ENCODE measurements around the gene EIF2S3. TPM values are rescaled to one million over a fixed set of nuclear protein-coding genes. Genes with fewer than 3 reads are reported as not detected.
A peak's percentile ranks its signal among the peaks of the same experiment; 100 is the strongest.

Gene EIF2S3
- total RNA-seq, 1 donor from 2014 or later, result 473 TPM

DNA sequence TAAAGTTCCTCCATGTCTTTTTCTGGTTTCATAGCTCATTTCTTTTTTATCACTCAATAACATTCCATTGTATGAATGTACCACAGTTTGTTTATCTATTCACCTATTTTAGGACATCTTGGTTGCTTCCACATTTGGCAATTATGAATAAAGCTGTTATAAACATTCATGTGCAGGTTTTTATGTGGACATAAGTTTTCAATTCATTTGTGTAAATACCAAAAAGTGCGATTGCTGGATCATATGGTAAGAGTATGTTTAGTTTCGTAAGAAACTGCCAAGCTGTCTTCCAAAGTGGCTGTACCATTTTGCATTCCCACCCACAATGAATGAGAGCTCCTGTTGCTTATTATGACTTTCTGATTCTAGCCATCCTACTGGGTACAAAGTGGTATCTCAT lies 58.4 kb downstream of the EIF2S3 start:
- TF ChIP-seq, protein P1, sequence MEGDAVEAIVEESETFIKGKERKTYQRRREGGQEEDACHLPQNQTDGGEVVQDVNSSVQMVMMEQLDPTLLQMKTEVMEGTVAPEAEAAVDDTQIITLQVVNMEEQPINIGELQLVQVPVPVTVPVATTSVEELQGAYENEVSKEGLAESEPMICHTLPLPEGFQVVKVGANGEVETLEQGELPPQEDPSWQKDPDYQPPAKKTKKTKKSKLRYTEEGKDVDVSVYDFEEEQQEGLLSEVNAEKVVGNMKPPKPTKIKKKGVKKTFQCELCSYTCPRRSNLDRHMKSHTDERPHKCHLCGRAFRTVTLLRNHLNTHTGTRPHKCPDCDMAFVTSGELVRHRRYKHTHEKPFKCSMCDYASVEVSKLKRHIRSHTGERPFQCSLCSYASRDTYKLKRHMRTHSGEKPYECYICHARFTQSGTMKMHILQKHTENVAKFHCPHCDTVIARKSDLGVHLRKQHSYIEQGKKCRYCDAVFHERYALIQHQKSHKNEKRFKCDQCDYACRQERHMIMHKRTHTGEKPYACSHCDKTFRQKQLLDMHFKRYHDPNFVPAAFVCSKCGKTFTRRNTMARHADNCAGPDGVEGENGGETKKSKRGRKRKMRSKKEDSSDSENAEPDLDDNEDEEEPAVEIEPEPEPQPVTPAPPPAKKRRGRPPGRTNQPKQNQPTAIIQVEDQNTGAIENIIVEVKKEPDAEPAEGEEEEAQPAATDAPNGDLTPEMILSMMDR (IDR thresholded peaks at IDR 0.05; ENCODE audit: unreplicated experiment), result no peak
- no peak for DNase-seq (ENCODE audit: low spot score, unreplicated experiment)
- no peak overlapping the region for H3K4me3 Mint-ChIP-seq (ENCODE audit: low read depth)
- no peaks in the 10 kb centered on the region for H3K4me1 Mint-ChIP-seq (ENCODE audit: low read depth)
- H3K27me3 Mint-ChIP-seq, result no peaks in the 10 kb centered on the region
- no peaks in the 10 kb centered on the region for H3K36me3 Mint-ChIP-seq (ENCODE audit: insufficient read depth)
- H3K27ac Mint-ChIP-seq, result no peak overlapping the region
- H3K9me3 Mint-ChIP-seq (ENCODE audit: low read depth), result no peaks in the 10 kb centered on the region

DNA sequence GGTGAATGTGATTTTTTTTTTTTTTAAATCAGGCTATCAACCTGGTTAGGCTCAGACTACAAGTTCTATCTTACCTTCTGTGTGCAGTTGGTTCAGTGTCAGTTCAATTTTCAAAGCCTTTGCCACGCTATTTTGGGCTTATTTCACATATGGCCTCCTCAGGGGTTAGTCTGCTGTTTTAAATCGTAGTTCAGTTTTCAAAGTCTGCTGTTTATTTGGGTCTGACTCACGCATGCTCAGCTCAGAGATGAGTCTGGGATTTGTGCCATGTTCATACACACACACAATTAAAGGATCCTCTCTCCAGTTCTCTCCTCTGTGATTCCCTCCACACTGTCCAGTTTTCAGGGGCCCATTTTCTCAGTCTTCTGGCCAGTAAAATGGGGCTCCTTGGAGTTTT lies 62.5 kb downstream of the EIF2S3 start:
- Mint-ChIP-seq H3K4me3 (ENCODE audit: low read depth) (no peak overlapping the region), H3K27ac (no peak overlapping the region), H3K4me1 (ENCODE audit: low read depth) (no peaks in the 10 kb centered on the region), H3K36me3 (ENCODE audit: insufficient read depth) (no peaks in the 10 kb centered on the region), H3K27me3 (no peaks in the 10 kb centered on the region), H3K9me3 (ENCODE audit: low read depth) (no peaks in the 10 kb centered on the region)
- TF ChIP-seq, protein P1 (IDR thresholded peaks at IDR 0.05; ENCODE audit: unreplicated experiment), result no peak
- DNase-seq (ENCODE audit: low spot score, unreplicated experiment), result no peak

DNA sequence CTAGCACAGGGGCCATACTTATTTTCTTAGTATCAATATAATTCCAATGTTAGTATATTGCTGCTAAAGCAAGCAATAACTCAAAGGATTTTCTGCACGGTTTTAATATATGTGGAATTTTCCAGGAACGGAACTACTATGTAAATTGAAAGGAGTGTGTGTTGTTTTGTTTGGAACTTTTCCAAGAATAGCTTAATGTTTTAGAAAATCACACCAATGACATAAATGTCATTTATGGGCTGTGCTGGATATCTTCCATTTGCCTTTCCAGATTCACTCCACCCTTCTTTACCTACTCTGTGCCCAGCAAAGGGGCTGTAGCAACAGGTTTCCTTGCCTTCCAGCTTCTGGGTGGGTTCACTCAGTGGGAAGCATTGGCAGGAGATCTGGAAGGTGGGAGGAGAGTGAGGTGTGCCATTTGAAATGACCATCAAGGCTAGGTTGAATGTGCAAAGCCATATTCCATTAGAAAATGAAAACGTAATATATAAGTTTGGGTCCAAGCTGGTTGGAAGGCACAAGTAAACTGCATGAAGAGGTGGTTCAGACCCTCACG lies 69.6 kb downstream of the EIF2S3 start:
- no peaks in the 10 kb centered on the region for H3K27me3 Mint-ChIP-seq
- peaks cover 12% of the 10 kb centered on the region for H3K4me1 Mint-ChIP-seq (ENCODE audit: low read depth)
- H3K27ac Mint-ChIP-seq, result no peak overlapping the region
- TF ChIP-seq, protein P1 (IDR thresholded peaks at IDR 0.05; ENCODE audit: unreplicated experiment), result no peak
- peaks cover 5% of the 10 kb centered on the region for H3K9me3 Mint-ChIP-seq (ENCODE audit: low read depth)
- H3K4me3 Mint-ChIP-seq (ENCODE audit: low read depth), result no peak overlapping the region
- no peaks in the 10 kb centered on the region for H3K36me3 Mint-ChIP-seq (ENCODE audit: insufficient read depth)
- no peak for DNase-seq (ENCODE audit: low spot score, unreplicated experiment)

DNA sequence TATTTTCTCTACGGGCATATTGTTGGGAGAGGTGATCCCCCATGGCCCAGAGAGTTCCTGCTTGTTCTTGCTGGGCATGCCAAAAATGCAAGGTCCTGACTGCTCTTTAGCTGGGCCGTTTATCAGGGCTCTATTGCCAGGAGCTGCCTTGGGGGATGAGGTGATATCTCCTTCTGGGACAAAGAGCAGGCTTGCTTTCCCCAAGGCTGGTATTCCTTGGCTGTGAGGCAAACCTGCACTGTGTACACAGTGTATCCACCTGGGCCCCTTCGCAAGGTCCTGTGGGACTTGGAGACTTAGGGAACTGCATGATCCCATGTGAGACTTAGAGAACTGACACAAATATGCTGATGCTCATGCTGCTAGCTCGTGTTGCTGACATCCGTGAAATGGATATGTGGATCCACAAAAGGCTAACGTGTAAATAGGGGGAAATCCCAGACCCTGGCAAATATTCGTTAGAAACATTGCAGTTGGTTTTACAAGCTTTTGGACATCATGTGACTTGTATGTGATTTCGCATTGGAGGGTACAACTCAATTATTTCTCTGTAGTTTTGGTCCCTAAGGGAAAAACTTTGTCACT lies 70.4 kb downstream of the EIF2S3 start:
- Mint-ChIP-seq H3K27me3 (no peaks in the 10 kb centered on the region), H3K36me3 (ENCODE audit: insufficient read depth) (no peaks in the 10 kb centered on the region), H3K9me3 (ENCODE audit: low read depth) (peaks cover 5% of the 10 kb centered on the region), H3K4me3 (ENCODE audit: low read depth) (no peak overlapping the region), H3K27ac (peak overlapping the region; percentile 75), H3K4me1 (ENCODE audit: low read depth) (peaks cover 12% of the 10 kb centered on the region)
- no peak for DNase-seq (ENCODE audit: low spot score, unreplicated experiment)
- TF ChIP-seq, protein P1 (IDR thresholded peaks at IDR 0.05; ENCODE audit: unreplicated experiment), result no peak

Other genes starting within 250 kb of the EIF2S3 start
- gene APOO, start 147.0 kb upstream of the EIF2S3 start, total RNA-seq, result 75.9 and 92.4 TPM in 2 replicates
- gene CXorf58, start 146.9 kb upstream of the EIF2S3 start, total RNA-seq, result 0.22 and 0.29 TPM in 2 replicates
- 16.0 and 16.2 TPM in 2 replicates for gene KLHL15, start 27.8 kb upstream of the EIF2S3 start, total RNA-seq
- 113 and 116 TPM in 2 replicates for gene ZFX, start 94.8 kb downstream of the EIF2S3 start, total RNA-seq